Liver (tissue), 3 donors: ENCODE results near the gene ZC3H8.

ENCODE experiments used
- EGR1 ChIP-seq, 2 donors: IDR thresholded peaks; 2 replicates each; pipeline ENCODE4 v1.6.1; 2016 to 2018; ENCODE audit warnings: antibody characterized with exemption in 2 of 2, low read depth in 2 of 2
- FOXA1 ChIP-seq: IDR thresholded peaks from 2 replicates; pipeline ENCODE4 v1.6.1; 2016; ENCODE audit warnings: antibody characterized with exemption
- GABPA ChIP-seq, 2 donors: IDR thresholded peaks in 1 of 2; conservative IDR thresholded peaks in 1 of 2; 2 replicates each; pipeline ENCODE4 v1.6.1; 2016; ENCODE audit warnings: antibody characterized with exemption in 2 of 2, mild to moderate bottlenecking in 1 of 2, moderate library complexity in 1 of 2
- JUND ChIP-seq, 2 donors: IDR thresholded peaks; 2 replicates each; pipeline ENCODE4 v1.6.1; 2016; ENCODE audit warnings: antibody characterized with exemption in 2 of 2
- ZBTB33 ChIP-seq: IDR thresholded peaks from 2 replicates; pipeline ENCODE4 v1.6.1; 2016; ENCODE audit warnings: antibody characterized with exemption
- TF ChIP-seq, protein P1 (sequence below): fragments of 150-350 bp; IDR thresholded peaks from 2 replicates; pipeline ENCODE4 v1.5.1; 2017; ENCODE audit warnings: improper control_type of control experiment, low read depth, low read length; ENCODE audit not compliant: missing input control
- TF ChIP-seq, protein P2 (sequence below): IDR thresholded peaks from 2 replicates; pipeline ENCODE4 v1.6.1; 2016; ENCODE audit warnings: antibody characterized with exemption, mild to moderate bottlenecking
- TF ChIP-seq, protein P3 (sequence below): IDR thresholded peaks from 2 replicates; pipeline ENCODE4 v1.6.1; 2016; ENCODE audit warnings: antibody characterized with exemption
- donor health status: healthy.
- donor health status: healthy.

GRCh38 chr2:112242384-112242783 lies 12.5 kb downstream of the ZC3H8 start:
- TF ChIP-seq, protein P1, sequence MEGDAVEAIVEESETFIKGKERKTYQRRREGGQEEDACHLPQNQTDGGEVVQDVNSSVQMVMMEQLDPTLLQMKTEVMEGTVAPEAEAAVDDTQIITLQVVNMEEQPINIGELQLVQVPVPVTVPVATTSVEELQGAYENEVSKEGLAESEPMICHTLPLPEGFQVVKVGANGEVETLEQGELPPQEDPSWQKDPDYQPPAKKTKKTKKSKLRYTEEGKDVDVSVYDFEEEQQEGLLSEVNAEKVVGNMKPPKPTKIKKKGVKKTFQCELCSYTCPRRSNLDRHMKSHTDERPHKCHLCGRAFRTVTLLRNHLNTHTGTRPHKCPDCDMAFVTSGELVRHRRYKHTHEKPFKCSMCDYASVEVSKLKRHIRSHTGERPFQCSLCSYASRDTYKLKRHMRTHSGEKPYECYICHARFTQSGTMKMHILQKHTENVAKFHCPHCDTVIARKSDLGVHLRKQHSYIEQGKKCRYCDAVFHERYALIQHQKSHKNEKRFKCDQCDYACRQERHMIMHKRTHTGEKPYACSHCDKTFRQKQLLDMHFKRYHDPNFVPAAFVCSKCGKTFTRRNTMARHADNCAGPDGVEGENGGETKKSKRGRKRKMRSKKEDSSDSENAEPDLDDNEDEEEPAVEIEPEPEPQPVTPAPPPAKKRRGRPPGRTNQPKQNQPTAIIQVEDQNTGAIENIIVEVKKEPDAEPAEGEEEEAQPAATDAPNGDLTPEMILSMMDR, result no peak
- TF ChIP-seq GABPA (IDR thresholded peaks at IDR 0.05 in 1 of 2, conservative IDR thresholded peaks at IDR 0.05 in 1 of 2) (no peak), JUND (IDR thresholded peaks at IDR 0.05) (no peak), FOXA1 (no peak), EGR1 (IDR thresholded peaks at IDR 0.05; ENCODE audit: low read depth in 2 of 2) (no peak), ZBTB33 (no peak)
- TF ChIP-seq, protein P2, sequence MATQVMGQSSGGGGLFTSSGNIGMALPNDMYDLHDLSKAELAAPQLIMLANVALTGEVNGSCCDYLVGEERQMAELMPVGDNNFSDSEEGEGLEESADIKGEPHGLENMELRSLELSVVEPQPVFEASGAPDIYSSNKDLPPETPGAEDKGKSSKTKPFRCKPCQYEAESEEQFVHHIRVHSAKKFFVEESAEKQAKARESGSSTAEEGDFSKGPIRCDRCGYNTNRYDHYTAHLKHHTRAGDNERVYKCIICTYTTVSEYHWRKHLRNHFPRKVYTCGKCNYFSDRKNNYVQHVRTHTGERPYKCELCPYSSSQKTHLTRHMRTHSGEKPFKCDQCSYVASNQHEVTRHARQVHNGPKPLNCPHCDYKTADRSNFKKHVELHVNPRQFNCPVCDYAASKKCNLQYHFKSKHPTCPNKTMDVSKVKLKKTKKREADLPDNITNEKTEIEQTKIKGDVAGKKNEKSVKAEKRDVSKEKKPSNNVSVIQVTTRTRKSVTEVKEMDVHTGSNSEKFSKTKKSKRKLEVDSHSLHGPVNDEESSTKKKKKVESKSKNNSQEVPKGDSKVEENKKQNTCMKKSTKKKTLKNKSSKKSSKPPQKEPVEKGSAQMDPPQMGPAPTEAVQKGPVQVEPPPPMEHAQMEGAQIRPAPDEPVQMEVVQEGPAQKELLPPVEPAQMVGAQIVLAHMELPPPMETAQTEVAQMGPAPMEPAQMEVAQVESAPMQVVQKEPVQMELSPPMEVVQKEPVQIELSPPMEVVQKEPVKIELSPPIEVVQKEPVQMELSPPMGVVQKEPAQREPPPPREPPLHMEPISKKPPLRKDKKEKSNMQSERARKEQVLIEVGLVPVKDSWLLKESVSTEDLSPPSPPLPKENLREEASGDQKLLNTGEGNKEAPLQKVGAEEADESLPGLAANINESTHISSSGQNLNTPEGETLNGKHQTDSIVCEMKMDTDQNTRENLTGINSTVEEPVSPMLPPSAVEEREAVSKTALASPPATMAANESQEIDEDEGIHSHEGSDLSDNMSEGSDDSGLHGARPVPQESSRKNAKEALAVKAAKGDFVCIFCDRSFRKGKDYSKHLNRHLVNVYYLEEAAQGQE, result no peak
- TF ChIP-seq, protein P3, sequence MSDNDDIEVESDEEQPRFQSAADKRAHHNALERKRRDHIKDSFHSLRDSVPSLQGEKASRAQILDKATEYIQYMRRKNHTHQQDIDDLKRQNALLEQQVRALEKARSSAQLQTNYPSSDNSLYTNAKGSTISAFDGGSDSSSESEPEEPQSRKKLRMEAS, result no peak
